ENCODE data around the gene ASB10.

The ASB10 gene

GRCh38 chr7:151201344-151201743 lies 14.3 kb upstream of the ASB10 start:
- H2BK5ac ChIP-seq (ENCODE audit: low read depth, low read length, poor library complexity) = no peak overlapping the region
- H3K23ac ChIP-seq (ENCODE audit: low read length) = no peak overlapping the region
- H2AFZ ChIP-seq (ENCODE audit: insufficient read depth, low read length, poor library complexity) = no peak overlapping the region
- H3K36me3 ChIP-seq (ENCODE audit: control insufficient read depth in 1 of 2, insufficient read depth in 2 of 2, low read length in 2 of 2) = no peaks in the 10 kb centered on the region
- no peak overlapping the region for H3K4ac ChIP-seq (ENCODE audit: low read depth, low read length)
- H4K8ac ChIP-seq (ENCODE audit: low read depth, low read length) = no peak overlapping the region
- H3K79me2 ChIP-seq (ENCODE audit: control insufficient read depth, insufficient read depth, low read length, poor library complexity) = no peaks in the 10 kb centered on the region
- no peak overlapping the region for H3K9ac ChIP-seq (ENCODE audit: low read length)
- H2BK12ac ChIP-seq (ENCODE audit: low read length) = no peak overlapping the region
- H3K27me3 ChIP-seq (ENCODE audit: insufficient read depth, low read length) = no peaks in the 10 kb centered on the region
- H2BK120ac ChIP-seq (ENCODE audit: insufficient read depth, low read length, poor library complexity) = no peak overlapping the region
- H3K9me3 ChIP-seq (ENCODE audit: insufficient read depth, low read depth, low read length) = peaks cover 4% of the 10 kb centered on the region
- H3K4me1 ChIP-seq (ENCODE audit: control insufficient read depth in 1 of 2, insufficient read depth in 2 of 2, low read length in 2 of 2) = peaks cover 4 to 7% of the 10 kb centered on the region in 2 experiments
- no peak overlapping the region for H3K27ac ChIP-seq (ENCODE audit: low read depth, low read length)
- H3K4me2 ChIP-seq (ENCODE audit: low read length) = no peak overlapping the region
- no peak overlapping the region for H4K91ac ChIP-seq (ENCODE audit: low read depth, low read length)
- H3K18ac ChIP-seq (ENCODE audit: low read length) = no peak overlapping the region
- WGBS (ENCODE audit: extremely low coverage, insufficient coverage, insufficient read length) = no CpG with 5 or more reads among the region's 3 CpGs
- no peak overlapping the region for H3K14ac ChIP-seq (ENCODE audit: low read length)
- no peaks in the 10 kb centered on the region for H3K79me1 ChIP-seq (ENCODE audit: low read length)
- no peak for DNase-seq
- H3K4me3 ChIP-seq (ENCODE audit: low read depth, low read length) = no peak overlapping the region
- H4K12ac ChIP-seq (ENCODE audit: low read depth, low read length) = no peak overlapping the region
- H2AK5ac ChIP-seq (ENCODE audit: low read length) = no peak overlapping the region

- Histone ChIP-seq H3K27ac (ENCODE audit: low read depth, low read length) (no peak overlapping the region), H3K4me1 (ENCODE audit: control insufficient read depth in 1 of 2, insufficient read depth in 2 of 2, low read length in 2 of 2) (peaks cover 4 to 7% of the 10 kb centered on the region in 2 experiments), H3K4me2 (ENCODE audit: low read length) (no peak overlapping the region), H3K27me3 (ENCODE audit: insufficient read depth, low read length) (no peaks in the 10 kb centered on the region), H3K9ac (ENCODE audit: low read length) (no peak overlapping the region), H3K36me3 (ENCODE audit: control insufficient read depth in 1 of 2, insufficient read depth in 2 of 2, low read length in 2 of 2) (no peaks in the 10 kb centered on the region), H2AFZ (ENCODE audit: insufficient read depth, low read length, poor library complexity) (no peak overlapping the region), H3K4me3 (ENCODE audit: low read depth, low read length) (no peak overlapping the region), H3K14ac (ENCODE audit: low read length) (no peak overlapping the region), H3K23ac (ENCODE audit: low read length) (no peak overlapping the region), H2AK5ac (ENCODE audit: low read length) (no peak overlapping the region), H4K91ac (ENCODE audit: low read depth, low read length) (no peak overlapping the region), H4K8ac (ENCODE audit: low read depth, low read length) (no peak overlapping the region), H3K79me1 (ENCODE audit: low read length) (no peaks in the 10 kb centered on the region), H3K4ac (ENCODE audit: low read depth, low read length) (no peak overlapping the region), H3K9me3 (ENCODE audit: insufficient read depth, low read depth, low read length) (peaks cover 3% of the 10 kb centered on the region), H4K12ac (ENCODE audit: low read depth, low read length) (no peak overlapping the region), H3K18ac (ENCODE audit: low read length) (no peak overlapping the region), H2BK12ac (ENCODE audit: low read length) (no peak overlapping the region), H3K79me2 (ENCODE audit: control insufficient read depth, insufficient read depth, low read length, poor library complexity) (no peaks in the 10 kb centered on the region), H2BK5ac (ENCODE audit: low read depth, low read length, poor library complexity) (no peak overlapping the region), H2BK120ac (ENCODE audit: insufficient read depth, low read length, poor library complexity) (no peak overlapping the region)
- DNase-seq = no peak
- no CpG with 5 or more reads among the region's 30 CpGs for WGBS (ENCODE audit: extremely low coverage, insufficient coverage, insufficient read length)
These were observed 12.1 kb upstream of the ASB10 start for GRCh38 chr7:151198945-151199848.

GRCh38 chr7:151197932-151198331 lies 10.9 kb upstream of the ASB10 start:
- Histone ChIP-seq H3K4ac (ENCODE audit: low read depth, low read length) (no peak overlapping the region), H3K4me2 (ENCODE audit: low read length) (no peak overlapping the region), H3K27me3 (ENCODE audit: insufficient read depth, low read length) (no peaks in the 10 kb centered on the region), H3K9ac (ENCODE audit: low read length) (no peak overlapping the region), H4K12ac (ENCODE audit: low read depth, low read length) (no peak overlapping the region), H3K14ac (ENCODE audit: low read length) (no peak overlapping the region), H3K4me1 (ENCODE audit: control insufficient read depth in 1 of 2, insufficient read depth in 2 of 2, low read length in 2 of 2) (peaks cover 4 to 7% of the 10 kb centered on the region in 2 experiments), H3K79me1 (ENCODE audit: low read length) (no peaks in the 10 kb centered on the region), H4K91ac (ENCODE audit: low read depth, low read length) (no peak overlapping the region), H2BK5ac (ENCODE audit: low read depth, low read length, poor library complexity) (no peak overlapping the region), H2AFZ (ENCODE audit: insufficient read depth, low read length, poor library complexity) (no peak overlapping the region), H2AK5ac (ENCODE audit: low read length) (no peak overlapping the region), H2BK120ac (ENCODE audit: insufficient read depth, low read length, poor library complexity) (no peak overlapping the region), H3K23ac (ENCODE audit: low read length) (no peak overlapping the region), H4K8ac (ENCODE audit: low read depth, low read length) (no peak overlapping the region), H3K18ac (ENCODE audit: low read length) (no peak overlapping the region), H3K27ac (ENCODE audit: low read depth, low read length) (no peak overlapping the region), H2BK12ac (ENCODE audit: low read length) (no peak overlapping the region), H3K4me3 (ENCODE audit: low read depth, low read length) (no peak overlapping the region), H3K79me2 (ENCODE audit: control insufficient read depth, insufficient read depth, low read length, poor library complexity) (no peaks in the 10 kb centered on the region), H3K9me3 (ENCODE audit: insufficient read depth, low read depth, low read length) (peaks cover 3% of the 10 kb centered on the region), H3K36me3 (ENCODE audit: control insufficient read depth in 1 of 2, insufficient read depth in 2 of 2, low read length in 2 of 2) (no peaks in the 10 kb centered on the region)
- DNase-seq = no peak

- Histone ChIP-seq H4K8ac (ENCODE audit: low read depth, low read length) (no peak overlapping the region), H2BK120ac (ENCODE audit: insufficient read depth, low read length, poor library complexity) (no peak overlapping the region), H3K79me1 (ENCODE audit: low read length) (no peaks in the 10 kb centered on the region), H2BK5ac (ENCODE audit: low read depth, low read length, poor library complexity) (no peak overlapping the region), H3K23ac (ENCODE audit: low read length) (no peak overlapping the region), H3K14ac (ENCODE audit: low read length) (no peak overlapping the region), H2BK12ac (ENCODE audit: low read length) (no peak overlapping the region), H3K4me3 (ENCODE audit: low read depth, low read length) (no peak overlapping the region), H3K27me3 (ENCODE audit: insufficient read depth, low read length) (no peaks in the 10 kb centered on the region), H4K91ac (ENCODE audit: low read depth, low read length) (no peak overlapping the region), H2AFZ (ENCODE audit: insufficient read depth, low read length, poor library complexity) (no peak overlapping the region), H3K4ac (ENCODE audit: low read depth, low read length) (no peak overlapping the region), H3K4me2 (ENCODE audit: low read length) (no peak overlapping the region), H3K9me3 (ENCODE audit: insufficient read depth, low read depth, low read length) (peaks cover 3% of the 10 kb centered on the region), H3K9ac (ENCODE audit: low read length) (no peak overlapping the region), H3K79me2 (ENCODE audit: control insufficient read depth, insufficient read depth, low read length, poor library complexity) (no peaks in the 10 kb centered on the region), H3K4me1 (ENCODE audit: control insufficient read depth in 1 of 2, insufficient read depth in 2 of 2, low read length in 2 of 2) (peaks cover 4 to 7% of the 10 kb centered on the region in 2 experiments), H3K36me3 (ENCODE audit: control insufficient read depth in 1 of 2, insufficient read depth in 2 of 2, low read length in 2 of 2) (no peaks in the 10 kb centered on the region), H2AK5ac (ENCODE audit: low read length) (no peak overlapping the region), H3K18ac (ENCODE audit: low read length) (no peak overlapping the region), H4K12ac (ENCODE audit: low read depth, low read length) (no peak overlapping the region), H3K27ac (ENCODE audit: low read depth, low read length) (no peak overlapping the region)
- no CpG with 5 or more reads among the region's 19 CpGs for WGBS (ENCODE audit: extremely low coverage, insufficient coverage, insufficient read length)
- DNase-seq = no peak
These were observed 8.8 kb upstream of the ASB10 start for GRCh38 chr7:151195616-151196450.
